HepG2 (cell line): ENCODE results near the gene SPATA13. TPM values are rescaled to one million over a fixed set of nuclear protein-coding genes. Genes with fewer than 3 reads are reported as not detected.

Experiments
- ATF7-NPFF ChIP-seq: sonication (generic); formaldehyde crosslinking; IDR thresholded peaks from 2 replicates; pipeline ENCODE4 v1.8.1; 2023; ENCODE audit warnings: mild to moderate bottlenecking, low read depth, missing genetic modification reagents, moderate library complexity
- GATAD1 ChIP-seq: IDR thresholded peaks from 2 replicates; pipeline ENCODE4 v1.6.1; 2016; ENCODE audit warnings: missing genetic modification reagents, missing compliant biosample characterization
- KLF9 ChIP-seq: IDR thresholded peaks from 2 replicates; pipeline ENCODE4 v1.6.1; 2016; ENCODE audit warnings: low read depth
- MBNL3 ChIP-seq: fragments of 250-450 bp; sonication (Bioruptor Pico); conservative IDR thresholded peaks from 2 replicates; pipeline ENCODE4 v1.8.0; 2022; ENCODE audit warnings: mild to moderate bottlenecking, inconsistent platforms
- MTA3 ChIP-seq: sonication (generic); formaldehyde crosslinking; IDR thresholded peaks from 2 replicates; pipeline ENCODE4 v1.4.0; 2020; ENCODE audit warnings: missing genetic modification reagents
- PHF21A ChIP-seq: sonication (generic); formaldehyde crosslinking; IDR thresholded peaks from 2 replicates; pipeline ENCODE4 v1.5.0; 2020; ENCODE audit warnings: mild to moderate bottlenecking, missing genetic modification reagents
- POLR2AphosphoS2 ChIP-seq: IDR thresholded peaks from 2 replicates; pipeline ENCODE4 v1.6.1; 2011; ENCODE audit warnings: low read depth, low read length, improper control_type of control experiment
- REPIN1 ChIP-seq: sonication (generic); formaldehyde crosslinking; IDR thresholded peaks from 2 replicates; pipeline ENCODE4 v1.8.0; 2022; ENCODE audit warnings: missing genetic modification reagents, low read depth, mild to moderate bottlenecking, borderline replicate concordance
- SALL1 ChIP-seq: sonication (generic); formaldehyde crosslinking; IDR thresholded peaks from 2 replicates; pipeline ENCODE4 v1.8.0; 2022; ENCODE audit warnings: mild to moderate bottlenecking, missing genetic modification reagents
- ZFP82 ChIP-seq: sonication (generic); formaldehyde crosslinking; IDR thresholded peaks from 2 replicates; pipeline ENCODE4 v1.5.1; 2020; ENCODE audit warnings: mild to moderate bottlenecking, missing genetic modification reagents, borderline replicate concordance
- ZNF121 ChIP-seq: sonication (generic); formaldehyde crosslinking; IDR thresholded peaks from 2 replicates; pipeline ENCODE4 v1.5.0; 2020; ENCODE audit warnings: mild to moderate bottlenecking, missing genetic modification reagents
- ZNF232 ChIP-seq: sonication (generic); formaldehyde crosslinking; IDR thresholded peaks from 2 replicates; pipeline ENCODE4 v1.4.0; 2020; ENCODE audit warnings: missing genetic modification reagents, borderline replicate concordance
- ZNF460 ChIP-seq: sonication (generic); formaldehyde crosslinking; IDR thresholded peaks from 2 replicates; pipeline ENCODE4 v1.5.1; 2020; ENCODE audit warnings: missing genetic modification reagents, mild to moderate bottlenecking, borderline replicate concordance
- ZNF547 ChIP-seq: sonication (generic); formaldehyde crosslinking; IDR thresholded peaks from 2 replicates; pipeline ENCODE4 v1.5.1; 2020; ENCODE audit warnings: mild to moderate bottlenecking, missing genetic modification reagents
- ZNF564 ChIP-seq: sonication (generic); formaldehyde crosslinking; IDR thresholded peaks from 2 replicates; pipeline ENCODE4 v1.8.1; 2023; ENCODE audit warnings: mild to moderate bottlenecking, missing genetic modification reagents
- ZNF569 ChIP-seq: sonication (generic); formaldehyde crosslinking; IDR thresholded peaks from 2 replicates; pipeline ENCODE4 v1.5.0; 2020; ENCODE audit warnings: mild to moderate bottlenecking, missing genetic modification reagents, moderate library complexity, borderline replicate concordance
- ZNF589 ChIP-seq: sonication (generic); formaldehyde crosslinking; conservative IDR thresholded peaks from 2 replicates; pipeline ENCODE4 v1.8.0; 2022; ENCODE audit warnings: mild to moderate bottlenecking, moderate library complexity, missing genetic modification reagents
- ZNF644 ChIP-seq: IDR thresholded peaks from 2 replicates; pipeline ENCODE4 v1.6.1; 2016; ENCODE audit warnings: low read depth
- polyA plus RNA-seq, 8 experiments: library from polyadenylated mRNA; depleted of rRNA in 3 of 8; stranded (reverse) in 7 of 8; unstranded in 1 of 8; fragments of >200 nt; fragmentation: Illumina TruSeq in 4 of 8; extraction: Trizol in 4 of 8; gene quantifications; 2 replicates each; pipeline versions ENCODE4 v1.2.1 to v1.2.3, GENCODE V29; 2011 to 2016; ENCODE audit warnings: low read depth in 4 of 8, missing spikeins in 1 of 8, mixed read lengths in 1 of 8; ENCODE audit not compliant: insufficient read depth in 1 of 8
- total RNA-seq, 5 experiments: library from RNA; depleted of rRNA; stranded (reverse); fragments of >200 nt; fragmentation: Illumina TruSeq; extraction: Trizol; gene quantifications; 2 replicates each; pipeline ENCODE4 v1.2.3, GENCODE V29; 2016; ENCODE audit warnings: low read depth in 1 of 5
- TF ChIP-seq, protein P1 (sequence below): sonication (generic); formaldehyde crosslinking; IDR thresholded peaks from 2 replicates; pipeline ENCODE4 v1.8.0; 2022; ENCODE audit warnings: mild to moderate bottlenecking, missing genetic modification reagents, borderline replicate concordance
- TF ChIP-seq, protein P2 (sequence below): sonication (generic); formaldehyde crosslinking; conservative IDR thresholded peaks from 2 replicates; pipeline ENCODE4 v1.4.0; 2020; ENCODE audit warnings: missing genetic modification reagents
- TF ChIP-seq, protein P3 (sequence below): sonication (generic); formaldehyde crosslinking; IDR thresholded peaks from 2 replicates; pipeline ENCODE4 v1.4.0; 2020; ENCODE audit warnings: missing genetic modification reagents, borderline replicate concordance
- TF ChIP-seq, protein P4 (sequence below): sonication (generic); formaldehyde crosslinking; IDR thresholded peaks from 2 replicates; pipeline ENCODE4 v1.8.1; 2023; ENCODE audit warnings: mild to moderate bottlenecking, missing genetic modification reagents

Gene SPATA13
- total and polyA plus RNA-seq, 2 of the 13 experiments (the other 11 are each of a cell fraction or from before 2014, with no cell fraction given) = 11.3 to 14.2 TPM

DNA sequence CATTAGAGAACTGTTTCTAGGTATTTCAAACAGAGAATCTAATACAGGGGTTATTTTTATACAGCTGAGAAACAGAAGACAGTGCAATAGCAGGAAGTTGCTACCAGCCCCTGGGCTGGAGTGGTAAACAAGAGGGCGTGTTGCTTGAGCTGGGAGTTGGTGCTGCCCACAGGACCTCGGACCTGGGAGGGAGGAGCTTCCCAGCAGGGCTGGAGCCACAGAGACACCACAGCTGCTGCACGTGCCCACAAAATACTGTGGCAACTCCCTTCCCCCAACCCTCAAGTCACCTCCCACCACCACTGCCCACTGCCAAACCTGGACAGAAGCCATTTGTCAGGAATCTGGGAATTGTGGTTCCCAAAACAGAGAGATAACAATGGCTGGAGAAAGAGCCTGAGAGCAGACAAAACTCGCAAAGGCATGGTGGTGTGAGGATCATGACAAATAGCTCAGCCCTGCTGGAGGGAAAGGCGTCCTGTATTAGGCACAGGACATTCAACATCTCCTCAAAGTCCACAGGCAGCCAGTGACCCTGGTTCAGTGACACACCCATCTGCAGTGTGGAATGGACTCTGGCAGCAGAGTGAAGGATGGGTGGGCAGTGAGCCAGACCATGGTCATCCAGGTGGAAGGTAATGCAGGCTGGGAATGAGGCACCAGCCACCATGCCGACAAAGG lies 57.2 kb downstream of the SPATA13 start (continued):
- TF ChIP-seq, protein P1, sequence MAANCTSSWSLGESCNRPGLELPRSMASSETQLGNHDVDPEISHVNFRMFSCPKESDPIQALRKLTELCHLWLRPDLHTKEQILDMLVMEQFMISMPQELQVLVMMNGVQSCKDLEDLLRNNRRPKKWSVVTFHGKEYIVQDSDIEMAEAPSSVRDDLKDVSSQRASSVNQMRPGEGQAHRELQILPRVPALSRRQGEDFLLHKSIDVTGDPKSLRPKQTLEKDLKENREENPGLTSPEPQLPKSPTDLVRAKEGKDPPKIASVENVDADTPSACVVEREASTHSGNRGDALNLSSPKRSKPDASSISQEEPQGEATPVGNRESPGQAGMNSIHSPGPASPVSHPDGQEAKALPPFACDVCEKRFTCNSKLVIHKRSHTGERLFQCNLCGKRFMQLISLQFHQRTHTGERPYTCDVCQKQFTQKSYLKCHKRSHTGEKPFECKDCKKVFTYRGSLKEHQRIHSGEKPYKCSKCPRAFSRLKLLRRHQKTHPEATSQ (CRISPR knock-in tag) = no peak
- no peak for TF ChIP-seq MTA3
- TF ChIP-seq REPIN1 = peak; percentile 33; the same call in 1 of the 2 replicates
- TF ChIP-seq, protein P2, sequence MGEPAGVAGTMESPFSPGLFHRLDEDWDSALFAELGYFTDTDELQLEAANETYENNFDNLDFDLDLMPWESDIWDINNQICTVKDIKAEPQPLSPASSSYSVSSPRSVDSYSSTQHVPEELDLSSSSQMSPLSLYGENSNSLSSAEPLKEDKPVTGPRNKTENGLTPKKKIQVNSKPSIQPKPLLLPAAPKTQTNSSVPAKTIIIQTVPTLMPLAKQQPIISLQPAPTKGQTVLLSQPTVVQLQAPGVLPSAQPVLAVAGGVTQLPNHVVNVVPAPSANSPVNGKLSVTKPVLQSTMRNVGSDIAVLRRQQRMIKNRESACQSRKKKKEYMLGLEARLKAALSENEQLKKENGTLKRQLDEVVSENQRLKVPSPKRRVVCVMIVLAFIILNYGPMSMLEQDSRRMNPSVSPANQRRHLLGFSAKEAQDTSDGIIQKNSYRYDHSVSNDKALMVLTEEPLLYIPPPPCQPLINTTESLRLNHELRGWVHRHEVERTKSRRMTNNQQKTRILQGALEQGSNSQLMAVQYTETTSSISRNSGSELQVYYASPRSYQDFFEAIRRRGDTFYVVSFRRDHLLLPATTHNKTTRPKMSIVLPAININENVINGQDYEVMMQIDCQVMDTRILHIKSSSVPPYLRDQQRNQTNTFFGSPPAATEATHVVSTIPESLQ (CRISPR knock-in tag) = no peak
- no peak for TF ChIP-seq PHF21A
- no peak for TF ChIP-seq ZNF460 (CRISPR knock-in tag)
- peak; percentile 30; the same call in 1 of the 2 replicates for TF ChIP-seq ZNF232 (CRISPR knock-in tag)
- TF ChIP-seq KLF9 (CRISPR knock-in tag) = no peak; the same call in 1 of the 2 replicates
- TF ChIP-seq ZFP82 (CRISPR knock-in tag) = no peak
- no peak for TF ChIP-seq POLR2AphosphoS2
- TF ChIP-seq ZNF569 = no peak
- no peak for TF ChIP-seq GATAD1 (CRISPR knock-in tag)
- no peak for TF ChIP-seq ZNF589
- no peak for TF ChIP-seq MBNL3 (CRISPR knock-in tag)
- TF ChIP-seq, protein P3, sequence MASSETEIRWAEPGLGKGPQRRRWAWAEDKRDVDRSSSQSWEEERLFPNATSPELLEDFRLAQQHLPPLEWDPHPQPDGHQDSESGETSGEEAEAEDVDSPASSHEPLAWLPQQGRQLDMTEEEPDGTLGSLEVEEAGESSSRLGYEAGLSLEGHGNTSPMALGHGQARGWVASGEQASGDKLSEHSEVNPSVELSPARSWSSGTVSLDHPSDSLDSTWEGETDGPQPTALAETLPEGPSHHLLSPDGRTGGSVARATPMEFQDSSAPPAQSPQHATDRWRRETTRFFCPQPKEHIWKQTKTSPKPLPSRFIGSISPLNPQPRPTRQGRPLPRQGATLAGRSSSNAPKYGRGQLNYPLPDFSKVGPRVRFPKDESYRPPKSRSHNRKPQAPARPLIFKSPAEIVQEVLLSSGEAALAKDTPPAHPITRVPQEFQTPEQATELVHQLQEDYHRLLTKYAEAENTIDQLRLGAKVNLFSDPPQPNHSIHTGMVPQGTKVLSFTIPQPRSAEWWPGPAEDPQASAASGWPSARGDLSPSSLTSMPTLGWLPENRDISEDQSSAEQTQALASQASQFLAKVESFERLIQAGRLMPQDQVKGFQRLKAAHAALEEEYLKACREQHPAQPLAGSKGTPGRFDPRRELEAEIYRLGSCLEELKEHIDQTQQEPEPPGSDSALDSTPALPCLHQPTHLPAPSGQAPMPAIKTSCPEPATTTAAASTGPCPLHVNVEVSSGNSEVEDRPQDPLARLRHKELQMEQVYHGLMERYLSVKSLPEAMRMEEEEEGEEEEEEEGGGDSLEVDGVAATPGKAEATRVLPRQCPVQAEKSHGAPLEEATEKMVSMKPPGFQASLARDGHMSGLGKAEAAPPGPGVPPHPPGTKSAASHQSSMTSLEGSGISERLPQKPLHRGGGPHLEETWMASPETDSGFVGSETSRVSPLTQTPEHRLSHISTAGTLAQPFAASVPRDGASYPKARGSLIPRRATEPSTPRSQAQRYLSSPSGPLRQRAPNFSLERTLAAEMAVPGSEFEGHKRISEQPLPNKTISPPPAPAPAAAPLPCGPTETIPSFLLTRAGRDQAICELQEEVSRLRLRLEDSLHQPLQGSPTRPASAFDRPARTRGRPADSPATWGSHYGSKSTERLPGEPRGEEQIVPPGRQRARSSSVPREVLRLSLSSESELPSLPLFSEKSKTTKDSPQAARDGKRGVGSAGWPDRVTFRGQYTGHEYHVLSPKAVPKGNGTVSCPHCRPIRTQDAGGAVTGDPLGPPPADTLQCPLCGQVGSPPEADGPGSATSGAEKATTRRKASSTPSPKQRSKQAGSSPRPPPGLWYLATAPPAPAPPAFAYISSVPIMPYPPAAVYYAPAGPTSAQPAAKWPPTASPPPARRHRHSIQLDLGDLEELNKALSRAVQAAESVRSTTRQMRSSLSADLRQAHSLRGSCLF (CRISPR knock-in tag) = no peak
- TF ChIP-seq ZNF547 (CRISPR knock-in tag) = 0 out of 2 replicates have a peak, but pooled peaks have one; percentile 33
- TF ChIP-seq ZNF564 (CRISPR knock-in tag) = no peak
- peak; percentile 91 for TF ChIP-seq SALL1 (CRISPR knock-in tag)
- TF ChIP-seq ATF7-NPFF (CRISPR knock-in tag) = no peak
- no peak for TF ChIP-seq ZNF121 (CRISPR knock-in tag)
- TF ChIP-seq, protein P4, sequence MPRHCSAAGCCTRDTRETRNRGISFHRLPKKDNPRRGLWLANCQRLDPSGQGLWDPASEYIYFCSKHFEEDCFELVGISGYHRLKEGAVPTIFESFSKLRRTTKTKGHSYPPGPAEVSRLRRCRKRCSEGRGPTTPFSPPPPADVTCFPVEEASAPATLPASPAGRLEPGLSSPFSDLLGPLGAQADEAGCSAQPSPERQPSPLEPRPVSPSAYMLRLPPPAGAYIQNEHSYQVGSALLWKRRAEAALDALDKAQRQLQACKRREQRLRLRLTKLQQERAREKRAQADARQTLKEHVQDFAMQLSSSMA = no peak
- TF ChIP-seq ZNF644 (CRISPR knock-in tag) = peak; percentile 8; the same call in 1 of the 2 replicates
